ENCODE data around the gene PTRH1.

PTRH1 gene

DNA sequence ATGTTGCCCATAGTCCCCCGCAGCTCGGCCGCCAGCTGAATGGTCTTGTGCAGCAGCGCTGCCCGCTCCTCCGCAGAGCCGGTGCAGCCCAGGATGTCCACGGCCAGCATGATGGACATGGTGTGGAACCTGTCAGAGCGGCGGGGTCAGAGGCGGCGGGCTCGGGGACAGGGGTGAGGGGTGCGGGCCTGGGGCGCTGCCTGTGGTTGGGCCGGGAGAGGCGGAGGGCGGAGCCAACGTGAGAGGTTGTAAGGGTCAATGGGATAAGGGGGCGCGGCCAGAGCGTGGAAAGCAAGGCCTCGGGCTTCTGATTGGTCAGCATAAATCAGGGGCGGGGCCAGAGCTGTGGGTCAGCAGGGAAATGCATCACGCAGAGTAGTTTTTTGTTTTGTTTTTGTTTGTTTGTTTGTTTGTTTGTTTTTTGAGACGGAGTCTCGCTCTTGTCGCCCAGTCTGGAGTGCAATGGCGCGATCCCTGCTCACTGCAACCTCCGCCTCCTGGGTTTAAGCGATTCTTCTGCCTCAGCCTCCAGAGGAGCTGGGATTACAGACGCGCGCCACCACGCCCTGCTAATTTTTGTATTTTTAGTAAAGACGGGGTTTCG is 26.5 kb upstream of the PTRH1 start:
- H3K27me3 ChIP-seq (ENCODE audit: control insufficient read depth, insufficient read depth, low read length): no peaks in the 10 kb centered on the region
- H3K27ac ChIP-seq: no peak overlapping the region
- H3K4me1 ChIP-seq: no peaks in the 10 kb centered on the region
- TF ChIP-seq CTCF (IDR thresholded peaks at IDR 0.05): no peak
- H3K4me2 ChIP-seq (ENCODE audit: low read length): peak overlapping the region; percentile 45
- H3K36me3 ChIP-seq (ENCODE audit: control insufficient read depth, insufficient read depth, low read length): no peaks in the 10 kb centered on the region
- no peaks in the 10 kb centered on the region for H3K9me3 ChIP-seq (ENCODE audit: control insufficient read depth, low read length)
- no peak overlapping the region for H2AFZ ChIP-seq
- peak overlapping the region; percentile 6 for H3K4me3 ChIP-seq (ENCODE audit: low read depth, low read length)
- no peak overlapping the region for H3K9ac ChIP-seq
- H3K79me2 ChIP-seq: no peaks in the 10 kb centered on the region

DNA sequence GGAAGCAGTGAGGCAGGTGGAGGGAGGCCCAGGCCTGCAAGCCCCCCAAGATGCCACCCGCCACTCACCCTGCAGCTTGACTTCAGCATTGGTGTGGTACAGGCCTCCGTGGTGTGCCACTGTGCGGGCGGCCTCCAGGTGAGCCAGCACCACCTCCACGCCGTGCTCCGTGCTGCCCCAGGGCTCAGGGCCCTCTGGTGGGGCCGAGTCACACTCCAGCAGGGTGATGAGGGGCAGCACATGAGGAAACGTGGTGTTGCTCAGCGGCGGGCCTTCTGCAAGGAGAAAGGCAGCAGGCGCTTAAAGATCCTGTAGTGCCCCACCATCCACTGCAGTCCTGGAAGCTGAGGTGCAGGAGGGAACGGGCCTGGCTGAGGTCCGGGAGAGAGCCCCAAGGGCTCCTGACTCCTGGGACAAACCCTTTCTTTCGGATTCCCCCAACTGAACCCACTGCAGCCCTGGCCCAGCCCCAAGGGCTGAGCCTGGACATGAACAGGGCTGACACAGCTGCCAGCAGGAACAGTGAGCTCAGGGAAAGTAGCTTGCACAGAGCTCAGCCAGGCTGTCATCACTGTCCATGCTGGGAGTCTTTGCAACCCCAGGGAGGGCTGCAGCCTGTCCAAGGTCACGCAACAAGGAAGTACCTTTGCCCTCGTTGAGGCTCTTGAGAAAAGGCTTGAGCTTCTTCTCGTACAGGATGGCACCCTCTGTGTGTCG is 24.3 kb upstream of the PTRH1 start:
- Histone ChIP-seq H3K27me3 (ENCODE audit: control insufficient read depth, insufficient read depth, low read length) (no peaks in the 10 kb centered on the region), H3K4me1 (no peaks in the 10 kb centered on the region), H3K36me3 (ENCODE audit: control insufficient read depth, insufficient read depth, low read length) (no peaks in the 10 kb centered on the region)

GRCh38 chr9:127738666-127739065 is 23.2 kb upstream of the PTRH1 start:
- no peak overlapping the region for H3K27ac ChIP-seq
- TF ChIP-seq CTCF (IDR thresholded peaks at IDR 0.05): no peak
- no peak overlapping the region for H2AFZ ChIP-seq
- H3K27me3 ChIP-seq (ENCODE audit: control insufficient read depth, insufficient read depth, low read length): no peaks in the 10 kb centered on the region
- no peaks in the 10 kb centered on the region for H3K36me3 ChIP-seq (ENCODE audit: control insufficient read depth, insufficient read depth, low read length)
- H3K79me2 ChIP-seq: no peaks in the 10 kb centered on the region
- H3K4me1 ChIP-seq: no peaks in the 10 kb centered on the region
- H3K4me3 ChIP-seq (ENCODE audit: low read depth, low read length): no peak overlapping the region
- no peaks in the 10 kb centered on the region for H3K9me3 ChIP-seq (ENCODE audit: control insufficient read depth, low read length)
- no peak overlapping the region for H3K9ac ChIP-seq
- no peak overlapping the region for H3K4me2 ChIP-seq (ENCODE audit: low read length)

More for the DNA sequence above, 24.3 kb upstream of the PTRH1 start:
- Histone ChIP-seq H3K4me3 (ENCODE audit: low read depth, low read length) (no peak overlapping the region), H3K79me2 (no peaks in the 10 kb centered on the region), H2AFZ (no peak overlapping the region), H3K9ac (no peak overlapping the region), H3K4me2 (ENCODE audit: low read length) (no peak overlapping the region), H3K9me3 (ENCODE audit: control insufficient read depth, low read length) (no peaks in the 10 kb centered on the region), H3K27ac (no peak overlapping the region)
- no peak for TF ChIP-seq CTCF (IDR thresholded peaks at IDR 0.05)

DNA sequence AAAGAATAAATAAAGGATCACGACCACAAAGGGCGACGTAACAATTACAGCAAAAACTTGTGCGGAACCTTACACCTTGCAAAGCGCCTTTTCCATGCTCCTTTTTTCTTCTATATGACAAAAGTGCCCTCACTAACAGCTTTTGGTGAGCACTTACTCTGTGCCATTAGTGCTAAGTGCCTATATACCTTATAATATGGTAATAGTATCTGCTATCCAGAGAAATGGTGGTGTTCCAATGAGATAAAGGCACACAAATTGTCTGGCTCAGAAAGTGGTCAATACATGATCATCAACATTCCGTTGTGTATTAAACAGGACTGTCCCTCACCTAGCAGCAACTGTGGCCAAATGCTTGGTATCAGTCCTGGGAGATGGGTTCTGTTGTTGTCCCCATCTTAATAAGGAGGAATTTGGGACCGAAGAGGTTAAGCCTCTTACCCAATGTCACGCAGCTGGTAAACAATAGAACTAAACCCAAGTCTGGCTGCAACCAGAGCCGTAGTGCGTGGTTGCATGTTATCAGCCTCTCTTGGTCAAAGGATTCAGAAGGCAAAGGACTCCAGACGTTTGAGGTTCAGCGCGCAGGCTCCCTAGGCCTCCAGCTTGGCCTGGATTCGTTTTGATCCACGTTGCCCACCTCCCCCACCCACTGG is 20.2 kb upstream of the PTRH1 start:
- no peak for TF ChIP-seq CTCF (IDR thresholded peaks at IDR 0.05)

More for the DNA sequence above, 20.2 kb upstream of the PTRH1 start:
- Histone ChIP-seq H2AFZ (no peak overlapping the region), H3K4me2 (ENCODE audit: low read length) (peak overlapping the region; percentile 32), H3K27ac (peak overlapping the region; percentile 56), H3K36me3 (ENCODE audit: control insufficient read depth, insufficient read depth, low read length) (no peaks in the 10 kb centered on the region), H3K4me1 (no peaks in the 10 kb centered on the region), H3K27me3 (ENCODE audit: control insufficient read depth, insufficient read depth, low read length) (no peaks in the 10 kb centered on the region), H3K9me3 (ENCODE audit: control insufficient read depth, low read length) (no peaks in the 10 kb centered on the region), H3K9ac (no peak overlapping the region), H3K4me3 (ENCODE audit: low read depth, low read length) (no peak overlapping the region), H3K79me2 (no peaks in the 10 kb centered on the region)

All from parathyroid adenoma (tissue), 2 donors.